ENCODE results near the gene NXF3.
"Not testable (repeated sequence)": the region's sequence is repeated elsewhere in the genome, so short reads cannot be mapped to it uniquely, and the experiment has no call there.

Gene NXF3

GRCh38 chrX:103061486-103061885 is 31.5 kb downstream of the NXF3 start:
- Histone ChIP-seq H3K9me3 (replicated peaks in 1 of 11) (peaks cover 0 to 13% (median 6%) of the 10 kb centered on the region in 11 experiments; a peak in 9 of 22 replicates), H3K4me2 (no peak overlapping the region), H3K9ac (no peak overlapping the region), H3K27me3 (peaks cover 0 to 11% (median 0%) of the 10 kb centered on the region in 11 experiments; a peak in 6 of 22 replicates), H4K20me1 (no peaks in the 10 kb centered on the region), H3K36me3 (no peaks in the 10 kb centered on the region), H3K27ac (no peak overlapping the region), H3K4me3 (no peak overlapping the region), H3K4me1 (no peaks in the 10 kb centered on the region)
- no peak for TF ChIP-seq Cebpa-rat (IDR thresholded peaks at IDR 0.05)

DNA sequence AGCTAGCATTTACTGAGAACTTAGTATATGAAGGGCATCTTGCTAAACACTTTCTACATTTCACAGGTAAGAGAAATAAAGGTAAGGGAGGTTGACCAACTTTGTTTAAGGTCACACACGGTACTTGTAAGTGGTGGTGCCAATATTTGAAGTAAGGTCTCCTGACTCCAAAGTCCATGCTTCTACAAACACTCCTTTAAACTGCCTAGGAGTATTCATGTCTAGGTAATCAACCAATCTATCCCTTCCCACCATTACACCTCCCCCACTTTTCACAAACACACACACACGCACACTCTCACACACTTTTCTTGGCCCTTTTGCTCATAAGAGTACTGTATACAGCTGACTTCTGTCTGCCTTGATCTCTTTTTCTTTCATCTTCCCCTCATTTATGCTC is 36.0 kb downstream of the NXF3 start:
- H3K4me1 ChIP-seq: peaks cover 0 to 10% (median 0%) of the 10 kb centered on the region in 10 experiments; a peak in 1 of 20 replicates
- no peaks in the 10 kb centered on the region for H3K36me3 ChIP-seq
- no peaks in the 10 kb centered on the region for H3K9me3 ChIP-seq (replicated peaks in 1 of 11)
- no peak overlapping the region for H3K4me2 ChIP-seq
- no peak for TF ChIP-seq Cebpa-rat (IDR thresholded peaks at IDR 0.05)
- no peak overlapping the region for H3K4me3 ChIP-seq
- no peak overlapping the region for H3K27ac ChIP-seq
- H3K9ac ChIP-seq: no peak overlapping the region
- no peaks in the 10 kb centered on the region for H4K20me1 ChIP-seq
- peaks cover 0 to 11% (median 0%) of the 10 kb centered on the region in 11 experiments; a peak in 6 of 22 replicates for H3K27me3 ChIP-seq

- no peaks in the 10 kb centered on the region for H4K20me1 ChIP-seq
- H3K4me3 ChIP-seq: no peak overlapping the region
- H3K27ac ChIP-seq: no peak overlapping the region
- TF ChIP-seq Cebpa-rat (IDR thresholded peaks at IDR 0.05): peak in 1 of 11 experiments; percentile 20; a peak in 1 of 22 replicates
- peak overlapping the region in 1 of 11 experiments; percentile 1; a peak in 1 of 22 replicates for H3K4me2 ChIP-seq
- peaks cover 0 to 10% (median 0%) of the 10 kb centered on the region in 10 experiments; a peak in 1 of 20 replicates for H3K4me1 ChIP-seq
- H3K27me3 ChIP-seq: peaks cover 0 to 6% (median 0%) of the 10 kb centered on the region in 11 experiments; a peak in 5 of 22 replicates
- H3K9ac ChIP-seq: no peak overlapping the region
- H3K9me3 ChIP-seq (replicated peaks in 1 of 11): no peaks in the 10 kb centered on the region
- no peaks in the 10 kb centered on the region for H3K36me3 ChIP-seq
Measured at GRCh38 chrX:103052625-103053024, 40.3 kb downstream of the NXF3 start.

GRCh38 chrX:103051260-103051789 is 41.6 kb downstream of the NXF3 start:
- H3K9ac ChIP-seq: no peak overlapping the region
- no peak overlapping the region for H3K27ac ChIP-seq
- peaks cover 0 to 10% (median 0%) of the 10 kb centered on the region in 10 experiments; a peak in 1 of 20 replicates for H3K4me1 ChIP-seq
- TF ChIP-seq Cebpa-rat (IDR thresholded peaks at IDR 0.05): no peak
- no peak overlapping the region for H3K4me2 ChIP-seq
- H3K36me3 ChIP-seq: no peaks in the 10 kb centered on the region
- peaks cover 5 to 6% (median 6%) of the 10 kb centered on the region in 11 experiments; a peak in 20 of 22 replicates for H3K9me3 ChIP-seq (replicated peaks in 1 of 11)
- no peaks in the 10 kb centered on the region; a peak in 3 of 22 replicates for H3K27me3 ChIP-seq
- no peaks in the 10 kb centered on the region for H4K20me1 ChIP-seq
- H3K4me3 ChIP-seq: no peak overlapping the region

DNA sequence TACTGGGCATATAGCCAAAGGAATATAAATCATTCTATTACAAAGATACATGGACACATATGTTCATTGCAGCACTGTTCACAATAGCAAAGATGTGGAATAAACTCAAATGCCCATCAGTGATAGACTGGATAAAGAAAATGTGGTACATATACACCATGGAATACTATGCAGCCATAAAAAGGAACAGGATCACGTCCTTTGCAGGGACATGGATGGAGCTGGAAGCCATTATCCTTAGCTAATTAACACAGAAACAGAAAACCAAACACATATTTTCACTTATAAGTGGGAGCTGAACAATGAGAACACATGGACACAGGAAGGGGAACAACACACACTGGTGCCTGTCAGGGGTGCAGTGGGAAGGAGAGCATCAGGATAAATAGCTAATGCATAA is 59.6 kb downstream of the NXF3 start:
- not testable (repeated sequence) for H3K4me2 ChIP-seq; H3K4me3 ChIP-seq; H3K36me3 ChIP-seq; H3K27me3 ChIP-seq; H3K9ac ChIP-seq; H4K20me1 ChIP-seq; H3K4me1 ChIP-seq; H3K27ac ChIP-seq; H3K9me3 ChIP-seq (replicated peaks in 1 of 11)
